HG02798 (cell line): ENCODE measurements around the gene ALDH16A1.

ENCODE experiments used
- ATAC-seq: cut with Tn5 transposase; IDR thresholded peaks from one replicate; pipeline ENCODE4 v1.9.1; 2021; ENCODE audit warnings: mild to moderate bottlenecking; ENCODE audit not compliant: unreplicated experiment, poor library complexity

The ALDH16A1 gene

DNA sequence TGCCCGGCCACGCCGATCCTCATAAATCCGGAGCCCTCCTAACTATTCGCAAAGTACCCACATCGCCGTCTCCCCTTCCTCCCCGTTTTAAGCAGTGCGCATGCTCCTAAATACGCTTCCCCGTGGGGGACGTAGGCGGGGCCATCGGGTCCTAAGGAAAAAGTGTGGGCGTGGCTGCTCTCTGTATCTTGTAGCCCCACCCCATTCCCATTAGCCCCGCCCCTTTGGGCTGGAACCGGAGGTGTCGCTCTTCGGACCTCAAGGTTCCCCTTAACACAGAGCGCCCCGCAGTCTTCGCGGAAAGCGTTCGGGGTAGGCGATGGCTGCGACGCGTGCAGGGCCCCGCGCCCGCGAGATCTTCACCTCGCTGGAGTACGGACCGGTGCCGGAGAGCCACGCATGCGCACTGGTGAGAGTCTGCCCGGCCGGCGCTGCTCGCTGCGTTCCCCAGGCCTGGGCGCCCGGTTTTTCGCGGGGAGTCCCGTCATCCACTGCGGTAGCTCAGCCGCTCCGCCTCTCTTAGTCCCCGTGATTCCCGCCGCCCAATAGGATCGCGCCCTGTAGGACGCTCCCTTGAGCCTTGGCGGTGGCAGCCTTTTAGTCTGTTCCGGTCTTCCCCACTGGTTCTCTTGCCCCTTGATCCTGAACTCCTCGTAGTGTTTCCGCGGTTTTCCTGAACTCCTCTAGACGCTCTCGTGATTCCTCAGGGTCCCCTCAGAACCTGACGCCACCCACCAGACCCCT, at the start of gene ALDH16A1:
Gene ALDH16A1 (plus strand): TSS at position 213 of the 744 bp plus-strand sequence. CDS start 107 bp downstream, at position 320.
- ATAC-seq, result peak; percentile 83

GRCh38 chr19:49403404-49404187, 49.4 kb upstream of the ALDH16A1 start:
- ATAC-seq, result no peak

DNA sequence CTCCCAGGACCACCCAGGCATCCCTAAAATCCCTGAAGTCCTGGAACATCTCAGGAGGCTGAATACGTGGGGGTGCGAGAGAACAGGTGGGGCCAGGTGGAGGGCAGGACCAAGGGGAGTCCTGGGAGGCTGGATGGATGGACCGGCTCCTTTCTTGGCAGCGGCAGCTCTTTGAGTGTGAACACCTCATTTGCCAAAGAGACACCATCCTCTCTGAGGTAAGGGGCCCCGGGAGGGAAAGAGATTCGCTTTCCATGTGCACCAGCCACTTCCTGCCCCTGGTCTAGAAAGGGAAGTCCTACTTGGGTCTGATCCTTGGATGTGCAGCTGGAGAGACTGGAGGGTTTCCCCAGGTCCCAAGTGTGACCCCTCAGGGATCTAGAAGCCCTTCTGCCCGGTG, 45.9 kb upstream of the ALDH16A1 start:
- no peak for ATAC-seq

DNA sequence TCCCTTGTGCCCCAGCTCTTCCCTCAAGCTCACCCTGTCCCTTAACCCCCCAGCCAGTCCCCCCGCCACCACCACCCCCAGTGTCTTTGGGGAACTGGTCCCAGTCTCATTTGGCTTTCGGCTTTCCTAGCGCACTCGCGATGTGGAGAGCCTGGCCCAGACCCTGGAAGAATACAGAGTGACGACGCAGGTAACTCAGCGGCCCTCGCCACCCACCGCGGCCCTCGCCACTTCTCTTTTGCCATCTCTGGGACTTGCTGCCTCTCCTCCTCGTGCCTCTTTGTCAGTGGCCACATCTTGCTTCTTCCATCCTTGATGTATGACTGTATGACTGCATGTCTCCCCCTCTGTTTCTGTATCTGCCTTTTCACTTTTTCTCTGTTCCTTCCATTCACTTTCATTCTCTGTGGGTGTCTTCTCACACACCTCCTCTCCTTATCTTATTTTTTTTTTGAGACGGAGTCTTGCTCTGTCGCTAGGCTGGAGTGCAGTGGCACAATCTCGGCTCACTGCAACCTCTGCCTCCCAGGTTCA, 45.5 kb upstream of the ALDH16A1 start:
- no peak for ATAC-seq

DNA sequence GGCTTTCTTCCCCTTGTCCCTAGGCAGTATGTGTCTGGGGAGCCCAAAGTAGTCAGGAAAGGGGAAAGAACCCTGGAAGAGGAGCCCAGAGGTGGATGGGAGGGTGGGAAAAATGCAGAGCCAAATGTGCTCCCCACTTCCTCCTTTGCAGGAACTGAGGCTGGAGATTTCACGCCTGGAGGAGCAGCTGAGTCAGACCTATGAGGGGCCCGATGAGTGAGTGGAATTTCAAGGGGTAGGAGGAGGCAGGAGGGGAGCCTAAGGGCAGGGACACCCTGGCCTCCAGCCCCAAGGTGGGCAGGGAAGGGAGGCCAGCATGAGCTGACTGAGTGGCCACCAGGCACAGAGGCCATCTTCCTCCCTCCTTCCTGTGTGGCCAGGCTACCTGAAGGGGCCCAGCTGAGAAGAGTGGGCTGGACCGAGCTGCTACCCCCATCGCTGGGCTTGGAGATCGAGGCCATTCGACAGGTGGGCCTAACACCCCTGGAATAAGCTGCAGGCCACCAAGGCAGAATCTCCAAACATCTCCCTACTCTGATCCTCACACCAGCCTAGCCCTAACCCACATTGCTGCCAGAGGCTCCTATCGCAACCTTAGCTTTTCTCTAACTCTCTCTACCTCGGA, 44.1 kb upstream of the ALDH16A1 start:
- ATAC-seq, result no peak

GRCh38 chr19:49409441-49410029, 43.5 kb upstream of the ALDH16A1 start:
- ATAC-seq, result no peak

GRCh38 chr19:49411681-49412326, 41.2 kb upstream of the ALDH16A1 start:
- ATAC-seq, result no peak

GRCh38 chr19:49413348-49413747, 39.7 kb upstream of the ALDH16A1 start:
- ATAC-seq, result no peak

- ATAC-seq, result no peak
Observed at GRCh38 chr19:49414256-49414655, 38.8 kb upstream of the ALDH16A1 start.

GRCh38 chr19:49415102-49415809, 37.8 kb upstream of the ALDH16A1 start:
- ATAC-seq, result no peak

- ATAC-seq, result no peak
Observed at GRCh38 chr19:49415810-49416200, 37.2 kb upstream of the ALDH16A1 start.

GRCh38 chr19:49417088-49417487, 35.9 kb upstream of the ALDH16A1 start:
- no peak for ATAC-seq

GRCh38 chr19:49418511-49418910, 34.5 kb upstream of the ALDH16A1 start:
- no peak for ATAC-seq

- no peak for ATAC-seq
Observed at GRCh38 chr19:49419173-49419572, 33.9 kb upstream of the ALDH16A1 start.

GRCh38 chr19:49420227-49420626, 32.8 kb upstream of the ALDH16A1 start:
- no peak for ATAC-seq

GRCh38 chr19:49421039-49421877, 31.8 kb upstream of the ALDH16A1 start:
- no peak for ATAC-seq

- ATAC-seq, result no peak
Observed at GRCh38 chr19:49421878-49422202, 31.2 kb upstream of the ALDH16A1 start.

- ATAC-seq, result no peak
Observed at GRCh38 chr19:49422407-49423070, 30.5 kb upstream of the ALDH16A1 start.
